IPS-18c (cell line): ENCODE results near the gene SCRG1.

Source experiments
- H3K4me3 ChIP-seq: 2 replicates; pipeline ENCODE4 v1.7.0; 2013; ENCODE audit warnings: low read depth, mild to moderate bottlenecking, low read length, moderate library complexity; ENCODE audit not compliant: insufficient read depth
- H3K9me3 ChIP-seq: one replicate; pipeline ENCODE4 v1.6.1; 2013; ENCODE audit warnings: mild to moderate bottlenecking, low read length, moderate library complexity; ENCODE audit not compliant: control insufficient read depth, insufficient read depth

The SCRG1 gene

DNA sequence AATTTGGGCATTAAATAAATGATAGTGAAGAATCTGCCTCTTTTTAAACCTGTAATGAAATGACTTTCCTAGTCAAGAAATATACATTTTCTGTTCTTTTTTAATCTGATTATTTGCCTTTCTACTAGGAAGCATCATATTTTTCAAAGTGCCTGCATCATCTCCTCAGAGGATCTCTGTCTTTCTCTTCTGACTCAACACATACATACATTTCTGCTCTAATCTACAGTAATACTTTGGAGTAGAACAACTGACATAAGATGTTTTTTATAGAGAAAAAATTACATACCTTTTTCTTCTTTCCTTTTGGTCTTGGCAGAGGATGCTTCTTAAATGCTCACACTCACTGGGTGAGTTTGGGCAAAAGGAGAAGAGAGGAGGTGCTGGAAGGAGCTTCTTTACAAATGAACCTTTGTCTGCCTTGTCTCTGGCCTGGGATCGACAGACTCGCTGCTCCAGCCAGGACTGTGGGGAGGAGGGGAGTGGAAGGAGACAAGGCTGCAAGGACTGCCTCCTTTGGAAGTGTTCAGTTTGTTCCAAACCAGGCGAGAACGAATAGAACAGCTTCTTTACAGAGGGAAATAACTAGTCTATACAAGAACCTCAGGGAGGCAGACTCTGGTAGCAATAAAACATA lies at the start of gene SCRG1:
SCRG1 (minus strand) TSS at position 338 of the 637 bp plus-strand sequence. CDS start 7,702 bp downstream, outside the sequence.
- H3K9me3 ChIP-seq, result no peaks in the 10 kb centered on the region
- H3K4me3 ChIP-seq, result no peak within 1 kb of the TSS

DNA sequence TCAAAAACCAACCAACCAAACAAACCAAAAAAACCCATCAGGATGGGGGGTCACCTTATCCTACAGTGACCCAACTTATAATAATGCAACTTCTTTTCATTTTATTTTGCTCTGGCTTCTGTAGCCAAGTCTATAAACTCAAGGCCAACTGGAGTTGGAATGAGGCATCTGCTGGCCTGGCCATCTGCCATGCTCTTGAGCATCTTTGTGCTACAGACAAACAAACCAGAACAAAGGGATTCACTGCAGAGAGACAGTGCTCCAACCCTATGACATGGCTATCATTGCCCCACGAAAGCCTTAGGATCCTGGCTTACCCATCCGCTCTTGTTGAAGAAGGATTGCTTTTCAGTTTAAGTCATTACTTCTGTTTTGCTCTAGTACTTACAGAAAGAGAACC lies 49.2 kb upstream of the SCRG1 start:
- H3K9me3 ChIP-seq, result no peaks in the 10 kb centered on the region
- H3K4me3 ChIP-seq, result no peak overlapping the region

DNA sequence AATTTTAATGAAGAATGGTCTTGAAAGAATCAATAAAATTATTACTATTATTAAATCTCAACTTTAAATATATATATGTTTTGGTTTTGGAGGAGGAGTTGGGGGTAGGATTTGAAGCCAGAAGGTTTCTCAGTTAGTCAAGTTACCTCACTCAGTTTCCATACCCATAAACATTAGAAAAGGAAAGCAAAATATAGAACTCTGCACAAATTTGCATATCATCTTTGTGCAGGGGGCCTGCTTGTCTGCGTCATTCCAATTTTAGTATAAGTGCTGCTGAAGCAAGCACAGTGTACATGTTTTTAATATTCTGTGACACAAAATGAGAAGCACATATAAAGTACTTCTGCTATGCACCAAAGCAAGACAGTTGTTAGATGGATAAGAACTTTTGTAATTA lies 47.5 kb upstream of the SCRG1 start:
- H3K4me3 ChIP-seq, result no peak overlapping the region
- H3K9me3 ChIP-seq, result no peaks in the 10 kb centered on the region

DNA sequence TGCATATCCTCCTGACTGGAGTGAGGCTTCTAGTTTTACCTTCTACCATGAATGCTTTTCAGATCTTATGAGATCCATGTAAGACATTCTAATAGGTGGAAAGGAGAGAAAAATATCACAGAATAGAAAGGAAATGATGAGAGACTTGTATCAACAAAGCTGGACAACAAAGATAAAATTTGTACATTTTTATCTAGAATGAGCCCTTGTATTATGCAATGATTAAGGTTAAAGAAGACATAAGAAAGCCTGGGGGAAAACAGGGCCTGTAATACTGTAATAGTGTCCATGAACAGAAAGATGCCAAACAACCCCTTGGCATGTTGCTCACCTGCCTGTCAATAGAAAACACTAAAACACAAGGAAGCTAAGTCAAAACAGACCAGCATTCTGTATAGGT lies 44.2 kb upstream of the SCRG1 start:
- Histone ChIP-seq H3K4me3 (no peak overlapping the region), H3K9me3 (no peaks in the 10 kb centered on the region)

DNA sequence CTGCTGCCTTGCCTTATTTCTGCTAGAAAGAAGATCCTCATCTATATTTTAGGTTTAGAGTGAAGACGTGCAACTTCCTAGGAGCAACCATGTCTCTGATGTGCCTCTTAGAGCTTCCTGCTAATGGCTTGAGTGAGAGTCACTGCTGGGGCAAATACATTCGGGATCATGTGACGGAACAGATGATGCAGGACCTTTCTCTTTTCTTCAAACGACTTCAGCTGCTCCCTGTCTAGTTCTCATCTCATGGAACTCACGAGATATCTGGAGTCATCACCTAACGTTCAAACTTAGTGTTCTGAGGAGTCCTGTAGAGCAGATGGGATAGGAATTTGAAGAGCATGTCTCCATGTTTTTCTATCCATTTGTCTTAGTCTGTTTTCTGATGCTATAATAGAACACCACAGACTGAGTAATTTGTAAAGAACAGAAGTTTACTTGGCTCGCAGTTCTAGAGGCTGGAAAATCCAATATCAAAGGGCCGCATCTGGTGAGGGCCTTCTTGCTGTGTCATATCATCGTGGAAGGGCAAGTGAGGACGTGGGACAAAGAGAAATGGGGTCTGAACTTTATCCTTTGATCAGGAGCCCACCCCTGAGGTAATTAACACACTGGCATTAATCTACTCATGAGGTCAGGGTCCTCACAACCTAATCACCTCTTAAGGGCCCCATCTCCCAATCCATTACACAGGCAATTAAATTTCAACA lies 43.5 kb upstream of the SCRG1 start:
- Histone ChIP-seq H3K4me3 (no peak overlapping the region), H3K9me3 (no peaks in the 10 kb centered on the region)

DNA sequence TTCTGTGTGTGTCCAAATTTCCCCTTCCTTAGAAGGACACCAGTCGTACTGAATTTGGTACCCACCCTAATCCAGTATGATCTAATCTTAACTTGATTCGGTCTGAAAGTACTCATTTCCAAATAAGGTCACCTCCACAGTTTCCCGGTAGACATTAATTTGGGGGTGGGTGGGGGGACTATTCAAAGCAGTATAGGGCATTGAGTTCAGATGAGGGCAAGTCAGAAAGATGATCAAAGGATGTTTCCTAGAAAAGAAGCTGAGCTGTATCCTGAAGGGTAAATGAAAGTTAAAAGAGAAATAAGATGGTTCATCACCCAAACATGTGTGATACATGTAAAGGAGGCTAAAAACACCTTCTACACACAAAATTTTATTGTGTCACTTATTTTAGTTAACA lies 42.0 kb upstream of the SCRG1 start:
- Histone ChIP-seq H3K4me3 (no peak overlapping the region), H3K9me3 (no peaks in the 10 kb centered on the region)

DNA sequence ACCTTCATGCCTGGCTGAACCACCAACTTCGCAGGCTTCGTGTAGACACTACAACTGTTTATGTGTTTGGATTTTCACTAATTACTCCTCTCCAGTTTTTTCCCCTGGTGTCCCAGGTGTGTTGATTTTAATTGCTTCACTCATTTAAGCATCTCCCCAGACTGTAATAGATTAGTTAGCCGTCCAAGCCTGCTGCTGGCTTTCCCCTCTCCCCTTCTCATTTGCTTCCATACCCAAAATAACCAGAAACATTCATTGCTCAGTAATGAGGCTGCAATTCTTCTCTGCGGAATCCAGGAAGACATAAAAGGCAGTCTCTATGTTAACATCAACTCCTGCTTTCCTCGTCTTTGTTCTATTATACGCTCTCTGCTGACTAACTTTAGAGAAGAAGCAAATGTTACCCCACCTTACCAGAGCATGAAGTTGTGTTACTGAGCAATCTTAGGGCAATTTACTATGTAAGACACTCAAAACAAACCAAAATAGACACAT lies 37.9 kb upstream of the SCRG1 start:
- Histone ChIP-seq H3K9me3 (no peaks in the 10 kb centered on the region), H3K4me3 (no peak overlapping the region)

DNA sequence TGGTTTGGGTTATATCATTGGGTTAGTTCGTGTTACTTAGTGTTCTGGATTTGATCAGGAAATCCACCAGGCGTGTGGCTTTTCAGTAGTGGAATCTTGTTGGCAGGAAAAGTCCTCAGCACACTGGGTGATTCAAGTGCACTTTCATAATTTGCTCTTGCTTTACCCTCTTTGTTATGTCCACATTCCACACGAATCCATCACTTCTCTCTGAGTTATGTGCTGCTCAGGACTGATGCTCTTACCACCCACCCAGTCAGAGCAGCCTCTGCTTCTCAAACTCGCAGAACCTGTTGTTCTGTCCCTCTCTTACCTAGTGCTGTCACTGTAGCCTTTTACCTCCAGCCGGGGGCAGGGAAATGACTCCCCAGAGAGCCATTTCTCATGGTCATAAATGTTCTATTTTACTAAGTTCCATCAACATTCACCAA lies 37.2 kb upstream of the SCRG1 start:
- no peaks in the 10 kb centered on the region for H3K9me3 ChIP-seq

DNA sequence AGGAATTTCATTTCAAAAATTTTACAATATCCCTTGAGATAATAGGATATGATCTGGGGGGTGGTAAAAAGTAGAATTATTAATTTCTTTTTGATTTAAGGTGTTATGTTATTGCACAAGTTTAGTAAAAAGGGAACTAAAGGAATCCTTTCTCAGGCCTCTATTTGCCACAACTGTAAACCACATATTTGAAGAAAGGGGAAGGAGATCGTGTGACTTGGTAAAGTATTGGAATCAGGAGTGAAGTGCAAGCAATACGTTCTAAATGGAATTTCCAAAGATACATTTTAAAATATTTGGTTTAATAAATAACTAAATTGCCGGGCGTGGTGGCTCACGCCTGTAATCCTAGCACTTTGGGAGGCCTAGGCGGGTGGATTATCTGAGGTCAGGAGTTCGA lies 35.3 kb upstream of the SCRG1 start:
- no peak overlapping the region for H3K4me3 ChIP-seq
- no peaks in the 10 kb centered on the region for H3K9me3 ChIP-seq

More for the DNA sequence above, 37.2 kb upstream of the SCRG1 start:
- no peak overlapping the region for H3K4me3 ChIP-seq

DNA sequence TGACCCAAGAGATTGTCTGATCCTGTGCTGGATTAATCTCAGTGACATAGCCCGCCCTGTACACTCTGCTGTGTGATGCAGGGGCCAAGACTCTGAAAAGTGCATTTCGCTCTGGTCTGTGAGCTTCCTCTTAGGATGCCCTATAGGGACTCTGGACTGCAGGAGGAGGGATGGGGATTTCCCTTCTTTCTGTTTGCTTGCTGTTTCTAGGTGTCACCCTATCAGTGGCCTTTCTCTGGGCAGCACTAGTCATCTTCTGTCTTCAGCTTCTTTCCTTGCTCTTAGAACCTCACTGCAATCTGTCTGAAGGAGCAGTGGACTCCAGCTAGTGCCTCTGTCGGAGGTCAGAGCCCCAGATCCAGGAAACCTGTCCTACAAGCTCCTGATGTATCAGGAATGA lies 34.5 kb upstream of the SCRG1 start:
- no peaks in the 10 kb centered on the region for H3K9me3 ChIP-seq

DNA sequence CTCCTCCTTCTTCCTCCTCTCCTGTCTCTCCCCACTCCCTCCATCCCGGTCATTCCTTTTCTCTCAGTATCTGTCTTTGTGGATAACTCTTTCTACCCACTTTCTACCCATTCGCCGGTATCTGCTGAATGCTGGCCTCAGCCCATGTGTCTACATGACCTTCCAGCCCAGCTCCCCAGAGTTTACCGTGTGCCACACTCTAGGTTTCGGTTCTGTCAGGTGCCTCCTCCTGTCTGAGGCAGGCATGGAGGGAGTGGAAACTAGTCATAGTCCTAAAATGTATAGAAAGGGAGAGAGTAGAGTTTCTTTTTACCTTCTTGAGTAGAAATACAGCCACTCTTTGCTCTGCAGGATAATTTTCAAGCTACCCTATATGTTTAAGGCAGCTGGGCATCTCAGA lies 33.5 kb upstream of the SCRG1 start:
- Histone ChIP-seq H3K9me3 (no peaks in the 10 kb centered on the region), H3K4me3 (no peak overlapping the region)

More for the DNA sequence above, 34.5 kb upstream of the SCRG1 start:
- H3K4me3 ChIP-seq, result no peak overlapping the region

DNA sequence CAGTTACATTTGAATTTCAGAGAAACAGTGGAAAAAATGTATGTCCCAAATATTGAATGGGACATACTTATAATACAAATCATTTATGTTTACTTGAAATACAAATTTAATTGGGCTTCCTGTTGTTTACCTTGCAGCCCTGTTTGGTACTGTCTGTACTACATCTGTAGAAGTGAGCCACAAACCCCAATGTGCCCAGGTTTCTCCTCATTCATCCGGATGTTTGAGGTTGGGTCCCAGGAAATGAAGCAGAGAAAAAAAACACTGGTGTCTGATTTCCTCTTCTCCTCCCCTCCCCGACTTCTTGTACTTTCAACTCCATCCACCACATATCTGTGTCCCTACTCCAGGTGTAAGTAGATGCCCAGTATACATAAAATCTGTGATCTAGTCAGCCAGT lies 27.1 kb upstream of the SCRG1 start:
- no peak overlapping the region for H3K4me3 ChIP-seq

DNA sequence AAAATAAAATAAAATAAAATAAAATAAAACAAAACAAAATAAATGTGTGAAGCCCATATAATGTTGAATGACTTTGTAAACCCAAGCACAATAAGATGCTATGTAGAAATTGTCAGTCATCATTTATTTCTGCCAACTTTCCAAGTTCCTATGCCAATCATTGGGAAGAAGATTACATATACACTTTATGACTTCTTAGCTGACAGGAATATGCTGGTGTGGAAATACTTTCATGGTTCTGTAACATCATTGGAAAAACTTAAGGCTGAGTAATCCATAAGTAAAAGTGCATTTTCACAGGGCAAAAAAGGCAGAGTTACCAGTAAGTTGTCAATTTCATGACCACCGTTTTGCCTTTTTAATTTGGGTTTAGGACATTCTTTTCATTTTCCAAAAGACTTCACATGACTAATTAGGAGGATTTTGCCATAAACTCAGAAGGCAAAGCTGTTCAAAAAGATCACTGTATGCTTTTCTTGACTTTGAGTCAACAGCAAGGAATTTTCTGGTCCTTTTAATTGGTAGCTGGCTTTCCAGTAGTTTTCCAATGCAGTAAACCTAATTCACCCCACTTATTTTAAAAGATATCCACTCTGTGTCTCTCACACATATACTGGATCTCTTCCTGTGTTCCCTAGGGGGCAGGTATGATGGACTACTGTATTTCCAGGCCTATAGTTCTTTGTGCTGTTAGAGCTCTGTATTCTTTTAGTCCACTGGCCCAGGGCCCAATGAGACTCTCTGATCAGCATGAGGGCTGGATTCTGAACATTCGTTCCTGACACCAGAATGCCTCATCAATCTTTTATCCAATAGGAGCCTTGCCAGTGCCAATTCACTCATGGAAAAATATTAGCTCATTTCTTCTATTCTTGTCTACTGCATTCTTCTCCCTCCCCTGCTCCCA lies 26.2 kb upstream of the SCRG1 start:
- no peak overlapping the region for H3K4me3 ChIP-seq

More for the DNA sequence above, 27.1 kb upstream of the SCRG1 start:
- H3K9me3 ChIP-seq, result no peaks in the 10 kb centered on the region

DNA sequence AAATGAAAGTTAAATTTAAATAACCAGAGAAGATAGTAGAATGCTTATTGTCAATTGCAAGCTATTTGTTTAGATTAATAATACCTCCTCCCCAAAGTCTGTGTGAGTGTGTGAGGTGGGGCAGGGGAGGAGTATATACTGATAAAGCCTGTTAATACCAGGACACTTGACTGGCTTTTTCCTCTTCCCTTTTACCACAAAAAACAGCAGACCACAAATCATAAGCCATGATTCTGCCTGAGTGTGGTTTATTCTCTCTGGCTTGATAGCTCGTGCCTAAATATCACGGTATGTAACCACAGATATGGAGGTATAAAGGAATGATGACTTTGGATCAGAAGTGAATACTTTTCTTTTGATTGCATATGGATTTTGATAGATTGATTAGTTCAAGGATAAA lies 21.9 kb upstream of the SCRG1 start:
- Histone ChIP-seq H3K9me3 (no peaks in the 10 kb centered on the region), H3K4me3 (no peak overlapping the region)

More for the DNA sequence above, 26.2 kb upstream of the SCRG1 start:
- no peaks in the 10 kb centered on the region for H3K9me3 ChIP-seq

DNA sequence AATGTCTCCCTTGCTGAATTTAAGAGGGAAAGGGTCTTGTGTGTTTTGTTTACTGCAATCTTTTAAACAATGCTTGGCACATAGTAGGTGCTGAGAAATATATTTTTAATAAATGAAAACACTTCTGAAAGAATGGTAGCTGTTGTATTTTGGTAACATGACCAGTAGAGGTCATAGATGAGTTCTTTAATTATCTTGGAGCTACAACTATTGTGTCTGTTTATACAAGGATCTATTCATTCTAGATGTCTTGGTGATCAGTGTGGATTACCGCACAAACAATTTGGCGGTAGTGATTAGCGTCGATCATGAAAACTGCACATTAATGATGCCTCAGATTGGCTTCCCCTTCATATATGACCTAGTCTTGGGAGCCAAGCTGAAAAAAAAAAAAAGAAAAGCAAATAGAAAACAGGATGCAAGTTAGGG lies 21.4 kb upstream of the SCRG1 start:
- H3K9me3 ChIP-seq, result no peaks in the 10 kb centered on the region
- no peak overlapping the region for H3K4me3 ChIP-seq

DNA sequence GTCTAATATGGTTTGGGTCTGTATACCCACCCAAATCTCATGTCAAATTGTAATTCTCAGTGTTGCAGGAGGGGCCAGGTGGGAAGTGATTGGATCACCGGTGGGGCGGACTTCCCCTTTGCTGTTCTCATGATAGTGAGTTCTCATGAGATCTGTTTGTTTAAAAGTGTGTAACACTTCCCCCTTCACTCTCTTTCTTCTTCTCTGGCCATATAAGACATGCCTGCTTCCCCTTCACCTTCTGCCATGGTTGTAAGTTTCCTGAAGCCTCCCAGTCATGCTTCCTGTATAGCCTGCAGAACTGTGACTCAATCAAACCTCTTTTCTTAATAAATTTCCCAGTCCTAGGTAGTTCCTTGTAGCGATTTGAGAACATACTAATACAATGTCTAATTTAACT lies 19.7 kb upstream of the SCRG1 start:
- no peaks in the 10 kb centered on the region for H3K9me3 ChIP-seq
- no peak overlapping the region for H3K4me3 ChIP-seq

DNA sequence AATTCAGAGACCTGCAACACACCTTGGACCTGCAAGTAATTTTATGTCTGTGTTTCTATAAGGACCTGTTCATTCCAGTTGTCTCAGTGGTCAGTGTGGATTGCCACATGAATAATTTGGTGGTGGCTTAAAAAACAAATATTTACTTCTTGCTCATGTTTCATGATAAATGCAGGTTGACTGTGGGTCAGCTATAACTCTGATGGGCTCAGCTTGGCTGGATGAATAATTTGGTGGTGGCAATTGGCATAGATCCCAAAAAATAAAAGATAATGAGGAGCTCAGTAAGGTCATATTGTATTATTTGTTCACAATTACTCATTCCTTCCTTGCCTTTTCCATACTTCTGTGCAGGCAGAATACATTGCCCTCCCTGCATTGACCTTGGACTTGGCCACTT lies 18.9 kb upstream of the SCRG1 start:
- Histone ChIP-seq H3K9me3 (no peaks in the 10 kb centered on the region), H3K4me3 (no peak overlapping the region)
